ENCODE measurements around the gene SRMS.

Gene SRMS

DNA sequence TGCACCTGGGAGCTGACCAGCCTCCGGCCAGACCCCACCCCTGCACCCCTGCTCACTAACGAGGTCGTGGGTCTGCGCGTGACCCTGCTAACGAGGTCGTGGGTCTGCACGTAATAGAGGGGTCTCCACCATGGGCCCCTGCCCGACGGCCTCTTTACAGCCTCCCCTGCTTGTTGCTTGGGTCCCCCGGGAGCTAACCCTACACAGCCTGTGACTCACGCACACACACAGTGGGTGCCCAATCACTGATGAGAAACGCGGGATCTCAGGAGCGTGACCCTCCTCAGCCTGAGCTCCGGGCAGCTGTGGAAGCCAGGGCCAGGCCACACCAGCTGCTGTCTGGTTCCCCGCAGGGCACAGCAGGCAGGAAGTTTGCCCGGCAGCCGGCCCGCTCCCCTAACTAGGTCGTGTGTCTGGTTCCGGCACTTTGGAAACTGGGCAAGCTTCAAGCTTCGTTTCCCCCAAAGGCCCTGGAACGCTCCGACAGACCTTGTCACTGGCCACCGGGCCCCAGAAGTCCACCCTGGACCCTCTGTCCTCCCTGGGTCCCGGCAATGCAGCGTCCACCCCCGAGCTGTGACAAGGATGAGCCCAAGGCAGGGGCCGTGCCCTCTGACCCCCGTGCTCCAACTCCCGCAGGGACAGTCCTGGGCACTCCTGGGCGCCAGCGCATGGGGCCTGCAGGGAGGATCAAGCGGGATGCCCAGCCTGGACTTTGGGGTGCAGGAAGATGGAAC, 11.1 kb downstream of the SRMS start:
- Histone ChIP-seq H3K4me3 (ENCODE audit: low read length, poor library complexity, severe bottlenecking) (no peak overlapping the region), H3K9me3 (ENCODE audit: insufficient read depth, low read depth, low read length) (no peaks in the 10 kb centered on the region), H3K79me2 (ENCODE audit: insufficient read depth, low read length) (no peaks in the 10 kb centered on the region), H2AFZ (ENCODE audit: low read length) (no peak overlapping the region), H3K9ac (ENCODE audit: low read depth, low read length, poor library complexity, severe bottlenecking) (no peak overlapping the region), H3K4me1 (ENCODE audit: insufficient read depth, low read length, poor library complexity, severe bottlenecking) (peaks cover 12% of the 10 kb centered on the region), H3K9me2 (replicated peaks; ENCODE audit: low read depth, low read length) (no peaks in the 10 kb centered on the region), H4K20me1 (ENCODE audit: insufficient read depth, low read length, poor library complexity, severe bottlenecking) (no peaks in the 10 kb centered on the region), H3K4me2 (ENCODE audit: low read depth, low read length, poor library complexity, severe bottlenecking) (no peak overlapping the region), H3F3A (ENCODE audit: low read depth) (no peaks in the 10 kb centered on the region), H3K36me3 (ENCODE audit: insufficient read depth, low read length) (no peaks in the 10 kb centered on the region), H3K27me3 (ENCODE audit: insufficient read depth, low read length, poor library complexity, severe bottlenecking) (no peaks in the 10 kb centered on the region)
- TF ChIP-seq EZH2phosphoT487 (IDR thresholded peaks at IDR 0.05; ENCODE audit: borderline replicate concordance) = no peak
- TF ChIP-seq, protein P1, sequence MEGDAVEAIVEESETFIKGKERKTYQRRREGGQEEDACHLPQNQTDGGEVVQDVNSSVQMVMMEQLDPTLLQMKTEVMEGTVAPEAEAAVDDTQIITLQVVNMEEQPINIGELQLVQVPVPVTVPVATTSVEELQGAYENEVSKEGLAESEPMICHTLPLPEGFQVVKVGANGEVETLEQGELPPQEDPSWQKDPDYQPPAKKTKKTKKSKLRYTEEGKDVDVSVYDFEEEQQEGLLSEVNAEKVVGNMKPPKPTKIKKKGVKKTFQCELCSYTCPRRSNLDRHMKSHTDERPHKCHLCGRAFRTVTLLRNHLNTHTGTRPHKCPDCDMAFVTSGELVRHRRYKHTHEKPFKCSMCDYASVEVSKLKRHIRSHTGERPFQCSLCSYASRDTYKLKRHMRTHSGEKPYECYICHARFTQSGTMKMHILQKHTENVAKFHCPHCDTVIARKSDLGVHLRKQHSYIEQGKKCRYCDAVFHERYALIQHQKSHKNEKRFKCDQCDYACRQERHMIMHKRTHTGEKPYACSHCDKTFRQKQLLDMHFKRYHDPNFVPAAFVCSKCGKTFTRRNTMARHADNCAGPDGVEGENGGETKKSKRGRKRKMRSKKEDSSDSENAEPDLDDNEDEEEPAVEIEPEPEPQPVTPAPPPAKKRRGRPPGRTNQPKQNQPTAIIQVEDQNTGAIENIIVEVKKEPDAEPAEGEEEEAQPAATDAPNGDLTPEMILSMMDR (conservative IDR thresholded peaks at IDR 0.05; ENCODE audit: low read length) = no peak

DNA sequence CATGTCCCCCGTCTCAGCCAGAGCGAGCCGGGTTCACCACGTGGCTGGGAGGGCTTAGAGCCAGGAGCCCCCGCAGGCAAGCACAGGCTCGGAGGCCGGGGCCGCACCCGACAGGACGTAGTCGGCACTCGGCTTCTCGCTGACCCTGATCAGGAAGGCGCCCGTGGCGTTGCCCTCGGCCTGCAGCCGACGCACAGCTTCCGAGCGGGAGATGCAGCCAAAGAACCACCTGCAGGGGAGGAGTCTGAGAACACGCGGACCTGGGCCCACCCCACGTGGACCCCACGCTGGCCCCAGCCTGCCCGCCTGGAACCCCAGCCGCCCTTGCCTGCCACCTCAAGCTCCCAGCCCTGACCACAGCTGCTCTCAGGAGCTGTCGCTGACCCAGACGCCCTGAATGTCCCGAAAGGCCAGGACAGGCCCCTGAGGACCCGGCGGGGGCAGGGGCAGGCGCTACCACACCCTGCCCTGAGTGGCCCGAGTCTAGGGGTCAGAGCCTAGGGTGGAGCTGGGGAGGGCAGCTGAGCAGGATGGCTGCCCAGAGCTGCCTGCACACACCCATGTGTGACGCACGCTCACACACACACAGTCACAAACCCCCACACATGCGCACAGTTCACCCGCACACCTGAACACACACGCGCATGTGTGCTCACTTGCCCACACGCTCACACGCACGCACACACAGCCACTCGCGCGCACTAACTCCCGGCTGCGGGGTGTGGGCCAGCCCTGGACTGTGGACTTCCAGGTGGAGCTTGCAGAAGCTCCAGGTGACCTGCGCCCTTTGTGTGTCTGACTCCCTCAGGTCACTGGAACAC, 12.5 kb downstream of the SRMS start:
- Histone ChIP-seq H2AFZ (ENCODE audit: low read length) (no peak overlapping the region), H3K4me1 (ENCODE audit: insufficient read depth, low read length, poor library complexity, severe bottlenecking) (peaks cover 12% of the 10 kb centered on the region), H3K79me2 (ENCODE audit: insufficient read depth, low read length) (no peaks in the 10 kb centered on the region), H3K9me3 (ENCODE audit: insufficient read depth, low read depth, low read length) (no peaks in the 10 kb centered on the region), H4K20me1 (ENCODE audit: insufficient read depth, low read length, poor library complexity, severe bottlenecking) (no peaks in the 10 kb centered on the region), H3K4me2 (ENCODE audit: low read depth, low read length, poor library complexity, severe bottlenecking) (no peak overlapping the region), H3K27me3 (ENCODE audit: insufficient read depth, low read length, poor library complexity, severe bottlenecking) (no peaks in the 10 kb centered on the region), H3K9me2 (replicated peaks; ENCODE audit: low read depth, low read length) (no peaks in the 10 kb centered on the region), H3F3A (ENCODE audit: low read depth) (no peaks in the 10 kb centered on the region), H3K9ac (ENCODE audit: low read depth, low read length, poor library complexity, severe bottlenecking) (no peak overlapping the region), H3K36me3 (ENCODE audit: insufficient read depth, low read length) (no peaks in the 10 kb centered on the region), H3K4me3 (ENCODE audit: low read length, poor library complexity, severe bottlenecking) (no peak overlapping the region)
- TF ChIP-seq EZH2phosphoT487 (IDR thresholded peaks at IDR 0.05; ENCODE audit: borderline replicate concordance) = no peak
- TF ChIP-seq, protein P1 (conservative IDR thresholded peaks at IDR 0.05; ENCODE audit: low read length) = no peak

DNA sequence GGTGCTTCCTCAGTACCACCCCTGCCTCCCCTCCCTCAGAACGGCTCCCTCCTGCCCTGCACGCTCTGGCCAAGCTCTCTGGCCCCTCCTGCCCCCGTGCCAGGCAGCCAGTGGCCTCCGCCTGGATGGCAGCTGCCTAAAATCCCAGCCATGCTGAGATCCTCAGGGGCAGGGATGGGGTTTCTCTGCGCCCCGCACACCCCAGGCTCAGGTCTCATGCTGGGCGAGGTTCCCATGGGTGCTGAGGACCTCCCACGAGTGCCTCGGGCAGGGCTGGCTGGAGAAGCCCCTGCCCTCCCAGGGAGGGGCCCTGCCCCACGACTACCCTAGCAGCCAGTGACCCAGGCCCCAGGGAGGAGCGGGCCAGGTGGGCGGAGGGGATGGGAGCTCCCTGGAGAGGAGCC, 13.1 kb downstream of the SRMS start:
- no peak overlapping the region for H3K4me3 ChIP-seq (ENCODE audit: low read length, poor library complexity, severe bottlenecking)
- no peaks in the 10 kb centered on the region for H3K27me3 ChIP-seq (ENCODE audit: insufficient read depth, low read length, poor library complexity, severe bottlenecking)
- H3F3A ChIP-seq (ENCODE audit: low read depth) = no peaks in the 10 kb centered on the region
- H2AFZ ChIP-seq (ENCODE audit: low read length) = no peak overlapping the region
- peaks cover 12% of the 10 kb centered on the region for H3K4me1 ChIP-seq (ENCODE audit: insufficient read depth, low read length, poor library complexity, severe bottlenecking)
- no peaks in the 10 kb centered on the region for H3K9me3 ChIP-seq (ENCODE audit: insufficient read depth, low read depth, low read length)
- no peaks in the 10 kb centered on the region for H3K9me2 ChIP-seq (replicated peaks; ENCODE audit: low read depth, low read length)
- no peaks in the 10 kb centered on the region for H3K79me2 ChIP-seq (ENCODE audit: insufficient read depth, low read length)
- no peaks in the 10 kb centered on the region for H4K20me1 ChIP-seq (ENCODE audit: insufficient read depth, low read length, poor library complexity, severe bottlenecking)
- H3K36me3 ChIP-seq (ENCODE audit: insufficient read depth, low read length) = no peaks in the 10 kb centered on the region
- H3K9ac ChIP-seq (ENCODE audit: low read depth, low read length, poor library complexity, severe bottlenecking) = no peak overlapping the region
- H3K4me2 ChIP-seq (ENCODE audit: low read depth, low read length, poor library complexity, severe bottlenecking) = no peak overlapping the region
- TF ChIP-seq, protein P1 (conservative IDR thresholded peaks at IDR 0.05; ENCODE audit: low read length) = no peak
- TF ChIP-seq EZH2phosphoT487 (IDR thresholded peaks at IDR 0.05; ENCODE audit: borderline replicate concordance) = no peak

All from Loucy (cell line).